Panc1 (cell line): Measurements from ENCODE around the gene INIP.

Experiments
- CTCF ChIP-seq: fragments of 450-650 bp; IDR thresholded peaks from 2 replicates; pipeline ENCODE4 v1.5.1; 2017; ENCODE audit warnings: mild to moderate bottlenecking
- POLR2AphosphoS5 ChIP-seq: IDR thresholded peaks from 2 replicates; pipeline ENCODE4 v1.6.1; 2012; ENCODE audit warnings: mild to moderate bottlenecking, low read depth, low read length, moderate library complexity
- REST ChIP-seq, 2 experiments: IDR thresholded peaks; 2 replicates each; pipeline ENCODE4 v1.6.1; 2011 to 2012; ENCODE audit warnings: low read depth in 2 of 2, control low read depth in 1 of 2, low read length in 1 of 2, mild to moderate bottlenecking in 1 of 2, moderate library complexity in 1 of 2; ENCODE audit not compliant: insufficient read depth in 1 of 2
- TCF7L2 ChIP-seq: IDR thresholded peaks from 2 replicates; pipeline ENCODE4 v1.6.1; 2011; ENCODE audit warnings: mild to moderate bottlenecking, low read depth, low read length, inconsistent platforms

GRCh38 chr9:112750016-112750763, 32.3 kb upstream of the INIP start, which contains the start of gene SNX30:
- TF ChIP-seq CTCF, result no peak
- peak; percentile 79 for TF ChIP-seq POLR2AphosphoS5
- no peak for TF ChIP-seq REST (IDR thresholded peaks at IDR 0.05; ENCODE audit: insufficient read depth in 1 of 2, low read depth in 2 of 2, low read length in 1 of 2)
- no peak for TF ChIP-seq TCF7L2
